Psoas muscle (tissue), 8 donors: ENCODE results near the gene CHRDL2. TPM values are rescaled to one million over a fixed set of nuclear protein-coding genes. Genes with fewer than 3 reads are reported as not detected.

Experiments
- ATAC-seq, 4 donors: fragments of 200-7000 bp; cut with Tn5 transposase; one replicate each; pipeline ENCODE4 v1.9.1; 2020; ENCODE audit warnings: moderate library complexity in 3 of 4, mild to moderate bottlenecking in 2 of 4
- DNase-seq, 2 donors: peaks; one replicate each; pipeline ENCODE4 v3.0.0-alpha.2; 2020
- H3K27ac ChIP-seq: fragments of 200-600 bp; one replicate; pipeline ENCODE4 v1.8.0; 2022
- H3K27me3 ChIP-seq, 3 donors: fragments of 200-600 bp in 1 of 3; one replicate each; pipeline versions ENCODE4 v1.6.1 to v1.8.0; 2013 to 2022; ENCODE audit warnings: low read length in 2 of 3, mild to moderate bottlenecking in 2 of 3, moderate library complexity in 1 of 3; ENCODE audit not compliant: insufficient read depth in 3 of 3
- H3K36me3 ChIP-seq, 2 donors: fragments of 200-600 bp in 1 of 2; one replicate each; pipeline versions ENCODE4 v1.6.1 to v1.8.0; 2013 to 2022; ENCODE audit warnings: low read depth in 1 of 2, mild to moderate bottlenecking in 1 of 2, moderate library complexity in 1 of 2; ENCODE audit not compliant: insufficient read depth in 1 of 2
- H3K4me1 ChIP-seq: fragments of 200-600 bp; one replicate; pipeline ENCODE4 v1.8.0; 2022
- H3K4me3 ChIP-seq: fragments of 200-600 bp; one replicate; pipeline ENCODE4 v1.8.0; 2022; ENCODE audit warnings: mild to moderate bottlenecking
- H3K9me3 ChIP-seq: fragments of 200-600 bp; one replicate; pipeline ENCODE4 v1.8.0; 2022
- CTCF ChIP-seq: fragments of 200-600 bp; IDR thresholded peaks from one replicate; pipeline ENCODE4 v1.8.0; 2022; ENCODE audit warnings: antibody characterized with exemption
- WGBS, 3 donors: extraction: QIAGEN DNeasy Blood & Tissue Kit; methylation state at CpG; one replicate each; pipeline versions ENCODE4 v1.1.6 to v1.1.7; 2013; 5-methylcytosine and 5-hydroxymethylcytosine counted together
- intact Hi-C, 2 donors: fragments of 100-400 bp; cut with DNase I; formaldehyde crosslinking; loops; one replicate each; pipeline versions ENCODE4 v1.11.0 to v1.14.2; 2022
- polyA plus RNA-seq, 3 donors: library from polyadenylated mRNA; stranded (reverse); fragments of 200-250 nt; gene quantifications; one replicate each; pipeline ENCODE4 v1.2.3, GENCODE V29; 2013
- total RNA-seq, 4 donors: library from RNA; stranded (reverse); fragmentation: NEBNext Ultra II Directional in 2 of 4; extraction: Animal tissue kit (Norgen Biotek cat#: 25700) in 2 of 4; gene quantifications; one replicate each; pipeline versions ENCODE4 v1.2.1 to v1.2.4, GENCODE V29; 2021 to 2023
- donor health status: healthy with polysubstance abuse.
- donor health status: DM: no; HTN: no; CAD: no; lungs with moderate emphysema.
- donor health status: Bipolar disorder and iron deficiency.
- donor health status: healthy.
- donor health status: DM: yes; HTN: yes; CAD: no.
- donor health status: DM: no; HTN: no; CAD: no.
- donor health status: DM: no; HTN: no; CAD: no.
- donor health status: DM: yes; HTN: yes; CAD: no.

Gene CHRDL2
- total and polyA plus RNA-seq, 7 donors: 0.39 to 14.1 (median 3.1) TPM

DNA sequence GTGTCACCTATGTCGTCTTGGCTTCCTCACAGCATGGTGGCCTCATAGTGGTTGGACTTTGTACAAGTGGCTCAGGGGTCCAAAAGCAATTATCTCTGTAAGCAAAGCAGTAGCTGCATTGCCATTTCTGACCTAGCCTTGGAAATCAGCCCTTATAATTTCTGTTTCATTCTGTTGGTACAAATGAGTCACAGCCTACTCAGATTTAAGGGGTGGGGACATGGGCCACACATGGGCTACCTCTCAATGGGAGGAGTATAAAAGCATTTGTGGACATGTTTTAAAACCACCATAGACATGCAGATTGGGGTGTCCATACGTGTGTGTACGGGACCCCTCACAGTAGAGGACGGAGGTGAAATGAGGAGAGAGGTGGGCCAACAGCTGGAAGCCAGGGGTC is 41.6 kb downstream of the CHRDL2 start:
- WGBS, 3 donors: 92 to 98% (median 92%) methylated on average over 4 of the region's 4 CpGs
- no peak for DNase-seq
- intact Hi-C loops: no loop called here
- Histone ChIP-seq H3K36me3 (no peaks in the 10 kb centered on the region), H3K27ac (no peak overlapping the region), H3K9me3 (no peaks in the 10 kb centered on the region), H3K4me1 (no peaks in the 10 kb centered on the region), H3K27me3 (no peaks in the 10 kb centered on the region), H3K4me3 (no peak overlapping the region)
- no peak for TF ChIP-seq CTCF
- ATAC-seq: peak in 3 of 4 donors; percentile 28 to 48 (median 37)

DNA sequence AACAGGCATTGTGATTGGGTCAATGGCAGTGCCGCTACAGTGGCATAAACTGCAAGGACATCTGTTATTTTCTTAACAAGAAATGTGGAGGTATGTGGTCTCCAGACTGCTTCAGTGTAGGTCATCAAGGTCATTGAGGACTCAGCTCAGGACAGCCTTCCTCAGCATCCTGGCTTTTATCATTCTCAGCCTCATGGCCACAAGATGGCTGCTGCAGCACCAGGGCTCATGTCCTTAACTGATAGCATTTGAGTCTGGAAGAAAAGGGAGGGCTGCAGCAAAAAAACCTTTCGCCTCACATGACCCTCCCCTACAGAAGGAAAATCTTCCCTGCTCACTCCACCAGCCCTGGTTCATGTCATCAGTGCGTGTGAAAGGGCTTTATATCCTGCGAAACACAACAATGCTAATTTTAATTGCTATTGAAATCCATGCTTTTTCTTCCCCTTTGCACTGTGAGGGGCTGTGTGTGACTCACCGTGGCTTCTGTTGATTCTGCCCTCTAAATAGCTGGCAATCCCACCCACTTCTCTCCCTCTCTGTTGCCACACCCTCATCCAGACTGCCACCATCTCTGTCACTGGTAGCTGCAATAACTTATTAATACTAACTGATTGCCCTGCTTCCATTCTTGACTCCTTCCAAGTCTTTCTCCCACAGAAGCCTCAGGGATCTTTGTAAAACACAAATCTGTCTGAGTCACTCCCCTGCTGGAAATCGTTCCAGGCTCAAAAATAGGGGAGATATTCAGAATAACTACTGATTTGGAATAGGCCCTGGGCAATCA is 43.8 kb downstream of the CHRDL2 start:
- no peaks in the 10 kb centered on the region for H3K9me3 ChIP-seq
- H3K36me3 ChIP-seq: no peaks in the 10 kb centered on the region
- peaks cover 6% of the 10 kb centered on the region for H3K4me1 ChIP-seq
- 65 to 82% (median 74%) methylated on average over 6 of the region's 6 CpGs for WGBS, 3 donors
- H3K27ac ChIP-seq: no peak overlapping the region
- ATAC-seq: no peak
- no peak overlapping the region for H3K4me3 ChIP-seq
- no peaks in the 10 kb centered on the region for H3K27me3 ChIP-seq
- peak in 1 of 2 donors; percentile 10 for DNase-seq
- no peak for TF ChIP-seq CTCF
- intact Hi-C loops: no loop called here

DNA sequence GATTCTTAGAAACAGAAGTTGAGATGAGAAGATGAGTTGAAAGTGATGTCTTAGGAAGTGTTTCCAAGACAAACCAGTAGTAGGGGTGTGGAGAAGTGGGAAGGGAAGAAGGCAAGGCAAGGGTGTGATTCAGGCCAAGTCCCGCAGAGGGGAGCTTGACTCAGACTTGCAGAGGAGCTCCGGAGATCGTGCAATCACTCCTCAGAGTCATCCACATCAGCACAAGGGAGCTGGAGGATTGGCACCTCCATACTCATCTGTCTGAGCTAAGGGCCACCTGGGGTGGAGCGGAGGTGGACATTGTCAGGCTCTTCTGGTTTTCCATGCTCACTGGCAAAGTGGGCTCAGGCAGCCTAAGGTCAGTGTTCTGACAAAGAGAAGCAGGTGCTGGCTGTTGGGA is 44.4 kb downstream of the CHRDL2 start:
- no peak for TF ChIP-seq CTCF
- no peaks in the 10 kb centered on the region for H3K36me3 ChIP-seq
- intact Hi-C loops: no loop called here
- no peak for ATAC-seq
- H3K9me3 ChIP-seq: no peaks in the 10 kb centered on the region
- peak in 1 of 2 donors; percentile 16 for DNase-seq
- H3K27ac ChIP-seq: no peak overlapping the region
- peaks cover 13% of the 10 kb centered on the region for H3K4me1 ChIP-seq
- WGBS, 3 donors: 62 to 84% (median 65%) methylated on average over 4 of the region's 4 CpGs
- H3K27me3 ChIP-seq: no peaks in the 10 kb centered on the region
- no peak overlapping the region for H3K4me3 ChIP-seq

- no peak for ATAC-seq
- TF ChIP-seq CTCF: no peak
- H3K4me1 ChIP-seq: peaks cover 19% of the 10 kb centered on the region
Measured at GRCh38 chr11:74685905-74686304, 45.3 kb downstream of the CHRDL2 start.

DNA sequence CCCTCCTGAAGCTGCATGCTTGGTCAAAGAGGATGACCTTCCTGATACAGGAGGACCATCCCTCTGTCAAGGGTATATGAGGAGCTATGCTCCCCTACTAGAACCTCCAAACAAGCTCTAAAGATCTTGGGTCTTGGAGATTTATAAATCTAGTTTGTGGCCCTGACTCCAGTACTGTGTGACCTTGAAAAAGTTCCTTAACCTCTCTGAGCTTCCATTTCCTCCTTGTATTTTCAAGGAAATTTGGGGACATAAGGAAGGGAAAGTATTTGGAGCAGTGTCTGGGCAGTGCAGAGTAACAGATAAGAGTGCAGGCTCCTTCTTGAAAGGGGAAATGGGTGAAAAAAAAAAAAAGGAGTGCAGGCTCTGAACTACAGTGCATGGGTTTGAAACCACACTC is 45.9 kb downstream of the CHRDL2 start:
- peaks cover 19% of the 10 kb centered on the region for H3K4me1 ChIP-seq
- H3K27ac ChIP-seq: no peak overlapping the region
- H3K27me3 ChIP-seq: no peaks in the 10 kb centered on the region
- ATAC-seq (no peak), DNase-seq (no peak)
- no peaks in the 10 kb centered on the region for H3K9me3 ChIP-seq
- intact Hi-C loops: no loop called here
- no peak for TF ChIP-seq CTCF
- H3K4me3 ChIP-seq: no peak overlapping the region
- no peaks in the 10 kb centered on the region for H3K36me3 ChIP-seq

More at GRCh38 chr11:74685905-74686304, 45.3 kb downstream of the CHRDL2 start:
- H3K27me3 ChIP-seq: no peaks in the 10 kb centered on the region
- WGBS, 3 donors: 92 to 94% (median 93%) methylated on average over 3 of the region's 3 CpGs
- DNase-seq: peak in 1 of 2 donors; percentile 57
- no peaks in the 10 kb centered on the region for H3K9me3 ChIP-seq
- intact Hi-C loops: no loop called here
- H3K27ac ChIP-seq: no peak overlapping the region
- no peaks in the 10 kb centered on the region for H3K36me3 ChIP-seq
- H3K4me3 ChIP-seq: no peak overlapping the region
